CD14-positive monocyte (primary cell): Measurements from ENCODE around the gene NBAS. TPM values are rescaled to one million over a fixed set of nuclear protein-coding genes. Genes with fewer than 3 reads are reported as not detected.

ENCODE experiments used
- DNase-seq, 3 donors: peaks; one replicate each; pipeline ENCODE4 v3.0.0-alpha.2; 2011 to 2022
- H2AFZ ChIP-seq: 2 replicates; pipeline ENCODE4 v1.6.0; 2012; ENCODE audit warnings: mild to moderate bottlenecking, low read depth, low read length, inconsistent platforms; ENCODE audit not compliant: insufficient read depth, poor library complexity, severe bottlenecking
- H3K27ac ChIP-seq, 2 donors: 1 replicate in 1 of 2; 2 replicates in 1 of 2; pipeline ENCODE4 v1.5.1; 2012 to 2013; ENCODE audit warnings: low read length in 2 of 2, control low read depth in 1 of 2, inconsistent platforms in 1 of 2, low read depth in 1 of 2, mild to moderate bottlenecking in 1 of 2
- H3K27me3 ChIP-seq, 2 donors: one replicate each; pipeline versions ENCODE4 v1.6.0 to v1.6.1; 2011 to 2013; ENCODE audit warnings: low read length in 2 of 2; ENCODE audit not compliant: control insufficient read depth in 2 of 2, insufficient read depth in 2 of 2
- H3K36me3 ChIP-seq, 2 donors: replicated peaks in 1 of 2; 1 replicate in 1 of 2; 2 replicates in 1 of 2; pipeline versions ENCODE4 v1.5.1 to v1.6.1; 2012 to 2013; ENCODE audit warnings: low read length in 2 of 2, control low read depth in 1 of 2, inconsistent platforms in 1 of 2, mild to moderate bottlenecking in 1 of 2; ENCODE audit not compliant: insufficient read depth in 2 of 2, control insufficient read depth in 1 of 2
- H3K4me1 ChIP-seq, 2 donors: 1 replicate in 1 of 2; 2 replicates in 1 of 2; pipeline versions ENCODE4 v1.5.1 to v1.6.1; 2012 to 2013; ENCODE audit warnings: low read length in 2 of 2, control low read depth in 1 of 2, inconsistent platforms in 1 of 2, mild to moderate bottlenecking in 1 of 2, moderate library complexity in 1 of 2; ENCODE audit not compliant: insufficient read depth in 2 of 2, control insufficient read depth in 1 of 2
- H3K4me2 ChIP-seq: replicated peaks from 2 replicates; pipeline ENCODE3; 2012; ENCODE audit warnings: low read length, moderate library complexity, mild to moderate bottlenecking; ENCODE audit not compliant: poor library complexity, severe bottlenecking; ENCODE audit errors: extremely low read depth
- H3K4me3 ChIP-seq, 3 experiments: fragments of 200-600 bp in 1 of 3; sonication (generic) in 1 of 3; replicated peaks in 1 of 3; 1 replicate in 2 of 3; 2 replicates in 1 of 3; pipeline ENCODE4 v1.5.1; 2011 to 2013; ENCODE audit warnings: low read length in 3 of 3, mild to moderate bottlenecking in 3 of 3, control low read depth in 2 of 3, low read depth in 2 of 3, inconsistent platforms in 1 of 3, moderate library complexity in 1 of 3
- H3K79me2 ChIP-seq: 2 replicates; pipeline ENCODE4 v1.6.0; 2012; ENCODE audit warnings: mild to moderate bottlenecking, control low read depth, inconsistent platforms, low read length, moderate library complexity; ENCODE audit not compliant: insufficient read depth
- H3K9ac ChIP-seq: 2 replicates; pipeline ENCODE4 v1.6.0; 2017; ENCODE audit warnings: low read length, mild to moderate bottlenecking; ENCODE audit not compliant: insufficient read depth, poor library complexity, severe bottlenecking
- H3K9me3 ChIP-seq, 2 donors: replicated peaks in 1 of 2; 1 replicate in 1 of 2; 2 replicates in 1 of 2; pipeline versions ENCODE4 v1.5.1 to v1.6.1; 2012 to 2013; ENCODE audit warnings: low read length in 2 of 2, control low read depth in 1 of 2; ENCODE audit not compliant: control insufficient read depth in 1 of 2, insufficient read depth in 1 of 2
- H4K20me1 ChIP-seq: 2 replicates; pipeline ENCODE4 v1.6.0; 2012; ENCODE audit warnings: mild to moderate bottlenecking, low read length, control low read depth, moderate library complexity; ENCODE audit not compliant: insufficient read depth
- H3K27ac Mint-ChIP-seq, 7 donors: one replicate each; pipeline ENCODE4 v1.8.0; 2020; ENCODE audit warnings: mild to moderate bottlenecking in 7 of 7, mixed read lengths in 7 of 7, moderate library complexity in 6 of 7, inconsistent platforms in 2 of 7
- H3K27me3 Mint-ChIP-seq, 3 donors: one replicate each; pipeline ENCODE4 v1.8.0; 2021 to 2022; ENCODE audit warnings: low read depth in 3 of 3, mild to moderate bottlenecking in 3 of 3, mixed read lengths in 3 of 3, moderate library complexity in 3 of 3, inconsistent platforms in 1 of 3
- H3K36me3 Mint-ChIP-seq, 2 donors: one replicate each; pipeline ENCODE4 v1.8.0; 2020; ENCODE audit warnings: mixed read lengths in 2 of 2, inconsistent platforms in 1 of 2, mild to moderate bottlenecking in 1 of 2
- H3K4me1 Mint-ChIP-seq: one replicate; pipeline ENCODE4 v1.8.0; 2020; ENCODE audit warnings: mild to moderate bottlenecking, mixed read lengths
- H3K4me3 Mint-ChIP-seq, 2 donors: one replicate each; pipeline ENCODE4 v1.8.0; 2020; ENCODE audit warnings: mild to moderate bottlenecking in 2 of 2, mixed read lengths in 2 of 2, moderate library complexity in 1 of 2
- H3K9me3 Mint-ChIP-seq, 7 donors: one replicate each; pipeline ENCODE4 v1.8.0; 2020 to 2022; ENCODE audit warnings: mixed read lengths in 7 of 7, mild to moderate bottlenecking in 6 of 7, moderate library complexity in 6 of 7, inconsistent platforms in 2 of 7
- CTCF ChIP-seq: fragments of 200-600 bp; IDR thresholded peaks from one replicate; pipeline ENCODE4 v1.8.0; 2022; ENCODE audit warnings: antibody characterized with exemption, mild to moderate bottlenecking
- WGBS: methylation state at CpG from one replicate; pipeline ENCODE4 v1.1.5; 2013; ENCODE audit warnings: missing lambda C conversion rate; ENCODE audit not compliant: insufficient coverage; 5-methylcytosine and 5-hydroxymethylcytosine counted together
- intact Hi-C, 2 donors: fragments of 100-400 bp; cut with micrococcal nuclease; formaldehyde crosslinking; loops; one replicate each; pipeline versions ENCODE4 v1.15.0 to v1.15.1; 2023
- polyA plus RNA-seq, 3 donors: library from polyadenylated mRNA; depleted of rRNA in 1 of 3; unstranded in 2 of 3; stranded (reverse) in 1 of 3; fragments of 300-500 nt in 2 of 3; fragments of >200 nt in 1 of 3; fragmentation: Illumina TruSeq in 2 of 3; gene quantifications; 1 replicate in 2 of 3; 2 replicates in 1 of 3; pipeline ENCODE4 v1.2.3, GENCODE V29; 2012 to 2021

Gene NBAS
- polyA plus RNA-seq, 3 donors: 8.9 to 10.9 (median 8.9) TPM

- Mint-ChIP-seq H3K27ac (no peak overlapping the region), H3K4me3 (no peak overlapping the region)
These were observed 376.6 kb downstream of the NBAS start for GRCh38 chr2:15184491-15184890.

GRCh38 chr2:15182275-15182674, 378.9 kb downstream of the NBAS start:
- WGBS: 96% methylated on average over 4 of the region's 5 CpGs
- Histone ChIP-seq H3K79me2 (no peaks in the 10 kb centered on the region), H3K36me3 (peaks cover 7 to 43% of the 10 kb centered on the region in 2 donors), H3K27ac (no peak overlapping the region), H4K20me1 (no peaks in the 10 kb centered on the region), H2AFZ (no peak overlapping the region), H3K27me3 (no peaks in the 10 kb centered on the region), H3K4me1 (no peaks in the 10 kb centered on the region), H3K4me3 (no peak overlapping the region), H3K9ac (no peak overlapping the region), H3K4me2 (no peak overlapping the region), H3K9me3 (no peaks in the 10 kb centered on the region)
- intact Hi-C loops: no loop called here
- H3K27me3 Mint-ChIP-seq: no peaks in the 10 kb centered on the region
- H3K36me3 Mint-ChIP-seq: peaks cover 34 to 35% of the 10 kb centered on the region in 2 donors
- no peaks in the 10 kb centered on the region for H3K4me1 Mint-ChIP-seq
- no peak overlapping the region for H3K4me3 Mint-ChIP-seq
- no peak overlapping the region for H3K27ac Mint-ChIP-seq
- no peak for DNase-seq
- H3K9me3 Mint-ChIP-seq: no peaks in the 10 kb centered on the region
- no peak for TF ChIP-seq CTCF

More at GRCh38 chr2:15184491-15184890, 376.6 kb downstream of the NBAS start:
- no peak overlapping the region for H3K27ac ChIP-seq
- intact Hi-C loops: no loop called here
- H3K27me3 ChIP-seq: no peaks in the 10 kb centered on the region
- DNase-seq: no peak
- TF ChIP-seq CTCF: no peak
- 100% methylated on average over 1 of the region's 5 CpGs for WGBS
- Mint-ChIP-seq H3K36me3 (peaks cover 31 to 39% of the 10 kb centered on the region in 2 donors), H3K4me1 (no peaks in the 10 kb centered on the region), H3K9me3 (no peaks in the 10 kb centered on the region), H3K27me3 (no peaks in the 10 kb centered on the region)
- H3K4me1 ChIP-seq: no peaks in the 10 kb centered on the region
- no peaks in the 10 kb centered on the region for H3K79me2 ChIP-seq
- H3K4me2 ChIP-seq: no peak overlapping the region
- no peak overlapping the region for H3K4me3 ChIP-seq
- peaks cover 9 to 53% of the 10 kb centered on the region in 2 donors for H3K36me3 ChIP-seq
- no peak overlapping the region for H3K9ac ChIP-seq
- H3K9me3 ChIP-seq: no peaks in the 10 kb centered on the region
- no peaks in the 10 kb centered on the region for H4K20me1 ChIP-seq
- H2AFZ ChIP-seq: no peak overlapping the region
